ENCODE data around the gene MARVELD1. TPM values are rescaled to one million over a fixed set of nuclear protein-coding genes. Genes with fewer than 3 reads are reported as not detected.

The MARVELD1 gene
- total and polyA plus RNA-seq, 2 of the 8 experiments (the other 6 are each of a cell fraction or from before 2014, with no cell fraction given): 28.1 to 37.3 TPM

DNA sequence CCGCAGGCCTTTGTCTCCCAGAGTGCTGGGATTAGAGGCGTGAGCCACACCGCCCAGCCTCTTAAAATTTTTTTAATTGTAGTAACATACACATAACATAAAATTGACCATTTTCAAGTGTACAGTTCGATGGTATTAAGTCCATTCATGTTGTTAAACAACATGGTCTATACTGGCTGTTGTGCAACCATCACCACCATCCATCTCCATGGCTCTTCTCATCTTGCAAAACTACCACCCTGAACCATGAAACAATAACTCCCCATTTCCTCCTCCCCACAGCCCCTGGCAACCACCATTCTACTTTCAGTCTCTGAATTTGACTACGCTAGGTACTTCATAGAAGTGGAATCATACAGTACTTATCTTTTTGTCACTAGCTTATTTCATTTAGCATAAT is 15.5 kb downstream of the MARVELD1 start (continued):
- TF ChIP-seq NRF1 (IDR thresholded peaks at IDR 0.05; ENCODE audit: low read depth, low read length): no peak
